Measurements from ENCODE around the gene ABCA4.

Gene ABCA4

DNA sequence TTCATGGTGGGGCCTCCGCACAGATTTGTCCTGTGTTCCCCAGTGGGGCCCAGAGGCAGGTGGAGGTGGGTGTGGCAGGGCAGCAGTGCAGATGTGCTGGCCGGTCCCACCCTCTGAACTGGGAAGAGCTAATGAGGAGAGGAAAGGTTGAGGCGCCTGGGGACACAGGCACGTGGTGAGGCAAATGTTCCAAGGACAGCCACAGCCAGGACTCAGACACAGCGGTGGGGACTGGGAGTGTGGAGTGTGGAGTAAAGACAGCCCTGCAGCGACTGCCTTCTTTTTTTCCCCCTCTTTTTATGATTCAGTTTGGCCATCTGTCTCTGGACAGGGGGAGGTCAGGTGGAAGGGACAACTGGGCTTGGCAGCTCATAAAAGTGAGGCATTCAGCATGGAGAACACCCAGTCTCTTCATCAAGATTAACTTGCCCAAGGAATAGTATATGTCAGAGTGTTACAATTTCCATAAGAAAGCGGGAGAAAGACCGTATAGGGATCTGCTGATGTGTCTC lies 107.5 kb downstream of the ABCA4 start:
- TF ChIP-seq TEAD4 (IDR thresholded peaks at IDR 0.05): no peak
- no peak for TF ChIP-seq TCF12 (IDR thresholded peaks at IDR 0.05; ENCODE audit: low read depth)
- TF ChIP-seq RAD21 (IDR thresholded peaks at IDR 0.05; ENCODE audit: low read depth): no peak
- TF ChIP-seq TAF1 (IDR thresholded peaks at IDR 0.05; ENCODE audit: low read depth): no peak
- TF ChIP-seq, protein P1, sequence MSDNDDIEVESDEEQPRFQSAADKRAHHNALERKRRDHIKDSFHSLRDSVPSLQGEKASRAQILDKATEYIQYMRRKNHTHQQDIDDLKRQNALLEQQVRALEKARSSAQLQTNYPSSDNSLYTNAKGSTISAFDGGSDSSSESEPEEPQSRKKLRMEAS (IDR thresholded peaks at IDR 0.05): no peak
- no peak for TF ChIP-seq EGR1 (IDR thresholded peaks at IDR 0.05)

DNA sequence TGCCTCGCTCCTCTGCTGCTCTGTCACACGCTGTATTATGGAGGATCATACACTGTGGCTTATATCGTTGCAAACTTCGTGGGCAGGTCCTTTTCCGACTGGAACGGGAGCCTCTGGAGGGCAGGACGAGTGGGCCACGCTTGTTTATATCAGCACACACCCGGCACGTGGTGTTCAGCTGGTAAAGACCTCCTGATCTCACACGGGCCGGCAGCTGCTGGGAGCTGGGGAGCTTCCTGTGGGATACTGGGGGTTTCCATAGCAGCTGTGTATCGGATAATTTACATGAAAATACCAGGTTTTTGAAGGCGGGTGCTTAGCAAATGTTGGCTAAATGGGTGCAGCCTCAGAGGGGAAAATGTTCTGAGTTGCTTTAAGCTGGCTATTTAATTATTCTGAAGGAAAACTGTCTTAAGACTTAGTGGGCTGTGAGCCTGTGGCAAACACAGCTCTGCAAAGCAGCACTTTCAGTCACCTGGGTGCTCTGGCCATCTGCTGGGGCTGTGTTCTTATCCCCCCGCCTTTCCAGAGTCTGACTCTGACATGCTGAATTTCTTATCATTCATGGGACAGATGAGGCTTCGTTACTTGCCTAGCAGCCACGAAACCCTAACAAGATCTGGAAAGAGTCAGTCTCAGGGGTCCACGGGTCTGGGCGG lies 108.1 kb downstream of the ABCA4 start:
- TF ChIP-seq, protein P1 (IDR thresholded peaks at IDR 0.05): no peak
- TF ChIP-seq CREB1 (IDR thresholded peaks at IDR 0.05; ENCODE audit: low read depth): no peak
- TF ChIP-seq, protein P2, sequence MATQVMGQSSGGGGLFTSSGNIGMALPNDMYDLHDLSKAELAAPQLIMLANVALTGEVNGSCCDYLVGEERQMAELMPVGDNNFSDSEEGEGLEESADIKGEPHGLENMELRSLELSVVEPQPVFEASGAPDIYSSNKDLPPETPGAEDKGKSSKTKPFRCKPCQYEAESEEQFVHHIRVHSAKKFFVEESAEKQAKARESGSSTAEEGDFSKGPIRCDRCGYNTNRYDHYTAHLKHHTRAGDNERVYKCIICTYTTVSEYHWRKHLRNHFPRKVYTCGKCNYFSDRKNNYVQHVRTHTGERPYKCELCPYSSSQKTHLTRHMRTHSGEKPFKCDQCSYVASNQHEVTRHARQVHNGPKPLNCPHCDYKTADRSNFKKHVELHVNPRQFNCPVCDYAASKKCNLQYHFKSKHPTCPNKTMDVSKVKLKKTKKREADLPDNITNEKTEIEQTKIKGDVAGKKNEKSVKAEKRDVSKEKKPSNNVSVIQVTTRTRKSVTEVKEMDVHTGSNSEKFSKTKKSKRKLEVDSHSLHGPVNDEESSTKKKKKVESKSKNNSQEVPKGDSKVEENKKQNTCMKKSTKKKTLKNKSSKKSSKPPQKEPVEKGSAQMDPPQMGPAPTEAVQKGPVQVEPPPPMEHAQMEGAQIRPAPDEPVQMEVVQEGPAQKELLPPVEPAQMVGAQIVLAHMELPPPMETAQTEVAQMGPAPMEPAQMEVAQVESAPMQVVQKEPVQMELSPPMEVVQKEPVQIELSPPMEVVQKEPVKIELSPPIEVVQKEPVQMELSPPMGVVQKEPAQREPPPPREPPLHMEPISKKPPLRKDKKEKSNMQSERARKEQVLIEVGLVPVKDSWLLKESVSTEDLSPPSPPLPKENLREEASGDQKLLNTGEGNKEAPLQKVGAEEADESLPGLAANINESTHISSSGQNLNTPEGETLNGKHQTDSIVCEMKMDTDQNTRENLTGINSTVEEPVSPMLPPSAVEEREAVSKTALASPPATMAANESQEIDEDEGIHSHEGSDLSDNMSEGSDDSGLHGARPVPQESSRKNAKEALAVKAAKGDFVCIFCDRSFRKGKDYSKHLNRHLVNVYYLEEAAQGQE (IDR thresholded peaks at IDR 0.05; ENCODE audit: low read depth): no peak
- TF ChIP-seq, protein P3, sequence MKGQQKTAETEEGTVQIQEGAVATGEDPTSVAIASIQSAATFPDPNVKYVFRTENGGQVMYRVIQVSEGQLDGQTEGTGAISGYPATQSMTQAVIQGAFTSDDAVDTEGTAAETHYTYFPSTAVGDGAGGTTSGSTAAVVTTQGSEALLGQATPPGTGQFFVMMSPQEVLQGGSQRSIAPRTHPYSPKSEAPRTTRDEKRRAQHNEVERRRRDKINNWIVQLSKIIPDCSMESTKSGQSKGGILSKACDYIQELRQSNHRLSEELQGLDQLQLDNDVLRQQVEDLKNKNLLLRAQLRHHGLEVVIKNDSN (IDR thresholded peaks at IDR 0.05): no peak
- TF ChIP-seq EGR1 (IDR thresholded peaks at IDR 0.05): no peak
- no peak for TF ChIP-seq YY1 (IDR thresholded peaks at IDR 0.05; ENCODE audit: low read depth)
- no peak for TF ChIP-seq NFIC (IDR thresholded peaks at IDR 0.05)
- no peak for TF ChIP-seq ZBTB7A (IDR thresholded peaks at IDR 0.05; ENCODE audit: low read depth)
- no peak for TF ChIP-seq TEAD4 (IDR thresholded peaks at IDR 0.05)
- TF ChIP-seq TCF12 (IDR thresholded peaks at IDR 0.05; ENCODE audit: low read depth): no peak
- TF ChIP-seq EP300 (IDR thresholded peaks at IDR 0.05; ENCODE audit: borderline replicate concordance): no peak
- TF ChIP-seq RAD21 (IDR thresholded peaks at IDR 0.05; ENCODE audit: low read depth): no peak
- TF ChIP-seq FOXM1 (IDR thresholded peaks at IDR 0.05; ENCODE audit: borderline replicate concordance, low read depth): no peak
- no peak for TF ChIP-seq TAF1 (IDR thresholded peaks at IDR 0.05; ENCODE audit: low read depth)
- TF ChIP-seq CEBPB (IDR thresholded peaks at IDR 0.05): no peak

DNA sequence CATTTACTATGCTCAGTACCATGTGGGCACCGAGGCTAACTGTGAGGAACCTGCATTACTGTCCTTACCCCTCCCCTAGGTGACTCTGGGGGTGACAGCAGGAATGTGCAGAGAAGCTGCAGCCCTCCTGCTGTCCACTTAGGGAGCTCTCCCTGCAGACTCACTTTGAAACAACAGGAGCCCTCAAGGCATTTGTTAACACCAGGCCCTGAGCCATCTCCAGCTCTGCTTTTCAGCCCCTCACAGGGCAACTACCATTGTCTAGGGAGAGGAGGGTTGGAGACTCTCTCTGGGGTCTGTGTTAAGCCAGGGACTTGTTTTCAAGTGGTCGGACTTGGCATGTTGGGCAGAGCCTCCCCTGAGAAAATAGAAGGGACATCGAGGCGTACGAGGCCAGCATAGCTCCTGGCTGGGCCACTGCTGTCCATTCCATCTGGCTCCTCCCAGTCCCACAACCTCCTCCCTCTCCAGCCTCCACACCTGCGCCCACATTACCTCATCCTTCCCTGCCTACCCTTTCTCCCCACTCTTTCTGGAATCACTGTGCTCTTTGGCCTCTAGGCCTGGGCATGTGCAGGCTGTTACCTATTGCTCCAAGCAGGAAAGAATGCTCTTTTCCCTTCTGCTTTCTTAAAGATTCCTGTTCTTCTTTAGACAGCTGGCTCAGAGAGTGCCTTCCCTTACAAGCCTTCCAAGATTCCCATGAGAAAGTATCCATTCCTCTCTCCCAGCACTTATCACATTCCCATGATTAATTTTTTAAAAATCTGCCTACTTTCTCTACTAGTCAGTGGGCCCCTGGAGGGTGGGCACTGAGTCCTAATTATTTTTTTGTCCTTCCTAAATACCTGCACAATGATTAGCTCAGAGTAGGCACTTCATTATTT lies 109.0 kb downstream of the ABCA4 start:
- TF ChIP-seq TCF12 (IDR thresholded peaks at IDR 0.05; ENCODE audit: low read depth): no peak
- TF ChIP-seq EGR1 (IDR thresholded peaks at IDR 0.05): no peak
- TF ChIP-seq, protein P2 (IDR thresholded peaks at IDR 0.05; ENCODE audit: low read depth): no peak
- TF ChIP-seq RAD21 (IDR thresholded peaks at IDR 0.05; ENCODE audit: low read depth): no peak
- TF ChIP-seq CEBPB (IDR thresholded peaks at IDR 0.05): no peak
- TF ChIP-seq TEAD4 (IDR thresholded peaks at IDR 0.05): no peak

DNA sequence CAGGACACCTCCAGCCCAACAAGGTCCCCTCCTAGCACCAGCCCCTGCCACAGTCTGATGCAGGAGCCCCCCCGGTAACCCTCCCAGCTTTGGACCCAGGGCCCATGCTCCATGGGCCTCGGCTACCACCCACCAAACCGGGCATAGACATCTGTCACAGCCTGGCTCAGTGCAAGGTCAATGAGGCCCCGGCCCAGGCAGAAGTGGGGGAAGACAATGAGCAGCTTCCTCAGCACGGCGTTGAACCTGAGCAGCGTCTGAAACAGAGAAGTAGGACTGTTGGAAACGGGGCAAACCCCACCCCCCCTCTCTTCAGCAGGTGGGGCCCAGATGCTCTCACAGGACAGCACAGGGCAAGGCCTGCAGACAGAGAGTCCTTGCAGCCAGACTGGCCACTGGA lies 109.8 kb downstream of the ABCA4 start:
- TF ChIP-seq CEBPB (IDR thresholded peaks at IDR 0.05) (no peak), TAF1 (IDR thresholded peaks at IDR 0.05; ENCODE audit: low read depth) (no peak), EGR1 (IDR thresholded peaks at IDR 0.05) (no peak), RAD21 (IDR thresholded peaks at IDR 0.05; ENCODE audit: low read depth) (no peak), FOXM1 (IDR thresholded peaks at IDR 0.05; ENCODE audit: borderline replicate concordance, low read depth) (no peak), YY1 (IDR thresholded peaks at IDR 0.05; ENCODE audit: low read depth) (no peak), EP300 (IDR thresholded peaks at IDR 0.05; ENCODE audit: borderline replicate concordance) (no peak), TCF12 (IDR thresholded peaks at IDR 0.05; ENCODE audit: low read depth) (no peak), ZBTB7A (IDR thresholded peaks at IDR 0.05; ENCODE audit: low read depth) (no peak), NFIC (IDR thresholded peaks at IDR 0.05) (no peak), CREB1 (IDR thresholded peaks at IDR 0.05; ENCODE audit: low read depth) (no peak), TEAD4 (IDR thresholded peaks at IDR 0.05) (no peak)
- TF ChIP-seq, protein P3 (IDR thresholded peaks at IDR 0.05): no peak
- TF ChIP-seq, protein P1 (IDR thresholded peaks at IDR 0.05): no peak
- TF ChIP-seq, protein P2 (IDR thresholded peaks at IDR 0.05; ENCODE audit: low read depth): no peak
